ENCODE results near the gene KIAA1217. TPM values are rescaled to one million over a fixed set of nuclear protein-coding genes. Genes with fewer than 3 reads are reported as not detected.

KIAA1217 gene
- total RNA-seq, 1 experiment from 2014 or later, result not detected

DNA sequence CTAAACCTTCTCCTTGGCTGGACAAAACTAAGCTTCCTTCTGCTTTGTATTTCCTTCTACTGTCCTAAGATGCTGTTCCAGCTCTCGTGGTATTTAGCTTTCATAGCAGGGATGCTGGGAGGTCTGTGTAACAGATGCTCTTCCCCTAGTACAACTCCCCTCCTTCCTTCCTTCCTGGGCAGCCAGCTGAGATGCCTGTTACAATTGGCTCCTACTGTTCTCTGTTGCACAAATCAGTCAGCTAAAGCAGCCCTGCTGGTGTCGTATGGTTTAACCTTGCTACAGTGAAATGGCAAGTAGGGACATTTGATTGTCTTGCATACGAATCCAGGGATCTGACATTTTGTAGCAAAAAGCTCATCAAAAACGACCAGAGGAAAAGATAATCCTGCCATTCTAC, 371.0 kb downstream of the KIAA1217 start:
- Histone ChIP-seq H3K79me2 (ENCODE audit: low read length) (no peaks in the 10 kb centered on the region), H3K9me3 (ENCODE audit: low read length) (peaks cover 15% of the 10 kb centered on the region), H2AFZ (ENCODE audit: low read length) (no peak overlapping the region), H4K20me1 (ENCODE audit: insufficient read depth, low read depth, low read length) (no peaks in the 10 kb centered on the region), H3K36me3 (ENCODE audit: insufficient read depth, low read length) (no peaks in the 10 kb centered on the region), H3K9ac (ENCODE audit: low read length) (no peak overlapping the region), H3K4me3 (ENCODE audit: low read length) (no peak overlapping the region), H3K27me3 (ENCODE audit: low read length) (no peaks in the 10 kb centered on the region), H3K4me2 (ENCODE audit: low read depth, low read length, poor library complexity, severe bottlenecking) (no peak overlapping the region), H3K27ac (ENCODE audit: low read length) (no peak overlapping the region), H3K9me2 (replicated peaks; ENCODE audit: insufficient read depth, low read length) (no peaks in the 10 kb centered on the region), H3K4me1 (ENCODE audit: low read length) (no peaks in the 10 kb centered on the region)
- no peak for DNase-seq

DNA sequence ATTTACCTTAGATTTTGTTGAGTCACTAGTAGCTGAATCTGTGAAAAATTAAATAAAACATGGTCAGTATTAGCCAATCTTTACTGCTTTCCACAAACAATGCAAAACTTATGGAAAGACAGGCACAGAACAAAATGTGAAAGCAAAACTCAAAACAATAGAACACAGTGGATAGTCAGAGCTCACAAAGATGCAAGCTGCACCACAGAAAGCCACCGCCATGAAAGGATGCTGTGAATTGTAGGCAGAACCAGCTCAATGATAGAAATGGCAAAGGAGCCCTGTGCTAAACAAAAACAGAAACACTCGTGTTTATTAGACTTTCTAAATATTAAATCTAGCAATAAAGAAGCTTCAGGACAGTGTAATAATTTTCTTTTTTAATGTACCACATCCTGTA, 380.3 kb downstream of the KIAA1217 start:
- no peak overlapping the region for H3K27ac ChIP-seq (ENCODE audit: low read length)
- no peak overlapping the region for H3K9ac ChIP-seq (ENCODE audit: low read length)
- H4K20me1 ChIP-seq (ENCODE audit: insufficient read depth, low read depth, low read length), result no peaks in the 10 kb centered on the region
- no peaks in the 10 kb centered on the region for H3K27me3 ChIP-seq (ENCODE audit: low read length)
- no peak overlapping the region for H3K4me2 ChIP-seq (ENCODE audit: low read depth, low read length, poor library complexity, severe bottlenecking)
- H3K4me1 ChIP-seq (ENCODE audit: low read length), result no peaks in the 10 kb centered on the region
- H3K4me3 ChIP-seq (ENCODE audit: low read length), result no peak overlapping the region
- no peaks in the 10 kb centered on the region for H3K9me2 ChIP-seq (replicated peaks; ENCODE audit: insufficient read depth, low read length)
- no peak for DNase-seq
- no peaks in the 10 kb centered on the region for H3K36me3 ChIP-seq (ENCODE audit: insufficient read depth, low read length)
- H3K9me3 ChIP-seq (ENCODE audit: low read length), result peaks cover 9% of the 10 kb centered on the region; the same call in 1 of the 2 replicates
- no peak overlapping the region for H2AFZ ChIP-seq (ENCODE audit: low read length)
- no peaks in the 10 kb centered on the region for H3K79me2 ChIP-seq (ENCODE audit: low read length)

DNA sequence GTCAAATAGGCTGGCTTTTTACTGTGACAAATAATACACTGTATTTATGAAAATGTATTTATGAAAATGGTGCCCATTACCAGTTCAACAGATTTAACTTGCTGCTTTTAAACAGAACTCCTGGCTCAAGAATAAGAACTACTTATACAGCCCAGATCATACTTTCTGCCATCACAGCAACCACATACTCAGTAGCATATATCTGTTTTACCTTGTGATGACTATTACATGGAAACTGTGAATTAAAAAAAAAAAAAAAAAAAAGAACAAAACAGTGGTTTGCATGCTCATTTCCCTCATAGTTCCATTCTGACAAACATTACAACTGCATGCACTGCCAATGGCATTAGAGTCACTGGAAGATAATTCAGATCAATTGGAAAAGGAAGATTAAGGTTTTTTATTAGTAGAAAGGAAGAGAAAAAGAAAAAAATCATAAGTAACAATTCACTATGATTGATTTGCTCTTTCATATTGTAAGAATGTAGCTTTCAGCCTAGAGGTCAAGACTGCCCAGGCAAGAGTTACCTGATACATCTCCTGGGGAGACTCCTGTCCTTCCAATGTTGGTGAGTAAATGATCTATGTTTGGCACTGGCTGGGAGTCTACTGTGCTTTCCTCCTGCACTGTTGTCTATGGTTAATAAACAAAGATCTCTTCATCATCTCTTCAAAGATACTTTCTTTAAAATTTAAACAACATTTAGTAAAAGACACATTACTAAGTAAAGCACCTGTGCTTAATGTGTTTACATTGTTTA, 381.9 kb downstream of the KIAA1217 start:
- DNase-seq, result no peak
- Histone ChIP-seq H3K4me3 (ENCODE audit: low read length) (no peak overlapping the region), H3K27ac (ENCODE audit: low read length) (no peak overlapping the region), H2AFZ (ENCODE audit: low read length) (no peak overlapping the region), H3K4me1 (ENCODE audit: low read length) (no peaks in the 10 kb centered on the region), H3K4me2 (ENCODE audit: low read depth, low read length, poor library complexity, severe bottlenecking) (no peak overlapping the region), H3K9ac (ENCODE audit: low read length) (no peak overlapping the region), H3K27me3 (ENCODE audit: low read length) (no peaks in the 10 kb centered on the region), H3K79me2 (ENCODE audit: low read length) (no peaks in the 10 kb centered on the region), H4K20me1 (ENCODE audit: insufficient read depth, low read depth, low read length) (no peaks in the 10 kb centered on the region), H3K9me3 (ENCODE audit: low read length) (peaks cover 9% of the 10 kb centered on the region; the same call in 1 of the 2 replicates), H3K9me2 (replicated peaks; ENCODE audit: insufficient read depth, low read length) (no peaks in the 10 kb centered on the region), H3K36me3 (ENCODE audit: insufficient read depth, low read length) (no peaks in the 10 kb centered on the region)

DNA sequence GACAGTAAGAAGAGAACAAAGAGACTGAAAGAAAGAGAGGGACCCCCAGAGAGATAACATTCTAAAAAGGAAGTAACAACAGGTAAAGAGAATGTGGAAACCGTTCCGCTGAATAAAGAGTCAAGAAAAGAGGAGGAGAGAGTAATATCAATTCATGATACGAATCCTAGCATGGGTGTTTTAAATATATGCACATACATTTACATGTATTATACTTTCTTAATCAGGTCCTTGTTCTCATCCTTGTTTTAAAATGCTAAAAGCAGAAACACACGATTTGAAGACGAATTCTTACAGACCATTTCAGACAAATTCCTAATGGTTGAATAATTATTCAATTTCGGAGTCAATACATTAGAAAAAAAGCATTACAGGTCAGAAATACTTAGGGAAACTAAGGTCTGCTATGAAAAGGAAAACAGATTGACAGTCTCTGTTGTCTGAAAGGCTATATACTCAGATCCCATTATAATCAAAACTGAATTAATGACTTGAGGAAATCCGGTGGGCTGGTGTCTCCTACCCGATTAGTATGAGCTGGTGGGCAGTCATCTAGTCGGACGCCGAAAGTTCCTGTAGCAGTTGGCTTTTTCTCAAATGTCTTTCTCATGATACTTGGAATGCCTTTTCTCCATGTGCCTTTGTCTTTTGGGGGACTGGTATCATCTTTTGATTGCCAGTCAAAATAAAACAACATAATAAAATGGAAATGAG, 387.4 kb downstream of the KIAA1217 start:
- no peak overlapping the region for H3K9ac ChIP-seq (ENCODE audit: low read length)
- no peak overlapping the region for H3K4me3 ChIP-seq (ENCODE audit: low read length)
- H3K4me2 ChIP-seq (ENCODE audit: low read depth, low read length, poor library complexity, severe bottlenecking), result no peak overlapping the region
- H3K27ac ChIP-seq (ENCODE audit: low read length), result no peak overlapping the region
- H3K9me3 ChIP-seq (ENCODE audit: low read length), result no peaks in the 10 kb centered on the region; the same call in 1 of the 2 replicates
- no peaks in the 10 kb centered on the region for H3K36me3 ChIP-seq (ENCODE audit: insufficient read depth, low read length)
- H3K27me3 ChIP-seq (ENCODE audit: low read length), result no peaks in the 10 kb centered on the region
- no peak overlapping the region for H2AFZ ChIP-seq (ENCODE audit: low read length)
- no peaks in the 10 kb centered on the region for H3K9me2 ChIP-seq (replicated peaks; ENCODE audit: insufficient read depth, low read length)
- H3K79me2 ChIP-seq (ENCODE audit: low read length), result no peaks in the 10 kb centered on the region
- H3K4me1 ChIP-seq (ENCODE audit: low read length), result no peaks in the 10 kb centered on the region
- DNase-seq, result no peak
- H4K20me1 ChIP-seq (ENCODE audit: insufficient read depth, low read depth, low read length), result no peaks in the 10 kb centered on the region

- H3K9ac ChIP-seq (ENCODE audit: low read length), result no peak overlapping the region
- no peak overlapping the region for H3K27ac ChIP-seq (ENCODE audit: low read length)
- no peaks in the 10 kb centered on the region for H3K79me2 ChIP-seq (ENCODE audit: low read length)
- H3K9me2 ChIP-seq (replicated peaks; ENCODE audit: insufficient read depth, low read length), result no peaks in the 10 kb centered on the region
- no peak for DNase-seq
- no peak overlapping the region for H3K4me3 ChIP-seq (ENCODE audit: low read length)
- no peak overlapping the region for H2AFZ ChIP-seq (ENCODE audit: low read length)
- no peaks in the 10 kb centered on the region for H4K20me1 ChIP-seq (ENCODE audit: insufficient read depth, low read depth, low read length)
- no peaks in the 10 kb centered on the region for H3K27me3 ChIP-seq (ENCODE audit: low read length)
- no peak overlapping the region for H3K4me2 ChIP-seq (ENCODE audit: low read depth, low read length, poor library complexity, severe bottlenecking)
- H3K4me1 ChIP-seq (ENCODE audit: low read length), result no peaks in the 10 kb centered on the region
- no peaks in the 10 kb centered on the region for H3K36me3 ChIP-seq (ENCODE audit: insufficient read depth, low read length)
- no peaks in the 10 kb centered on the region; the same call in 1 of the 2 replicates for H3K9me3 ChIP-seq (ENCODE audit: low read length)
Observed at GRCh38 chr10:24597426-24597825, 388.5 kb downstream of the KIAA1217 start.

Small RNAs within 50 kb of the gene (small RNA-seq; reads per million reads assigned to genes)
- gene AC063961.1 (not detected), gene MIR603 (not detected)
